ENCODE results near the gene CACNA1S.

The CACNA1S gene

GRCh38 chr1:201020721-201021629 is 91.3 kb downstream of the CACNA1S start:
- H3K27ac ChIP-seq: peak overlapping the region; percentile 83
- no peak for DNase-seq (ENCODE audit: low read depth, low spot score)

GRCh38 chr1:201020040-201020591 is 92.1 kb downstream of the CACNA1S start:
- H3K27ac ChIP-seq: peak overlapping the region; percentile 83
- no peak for DNase-seq (ENCODE audit: low read depth, low spot score)

DNA sequence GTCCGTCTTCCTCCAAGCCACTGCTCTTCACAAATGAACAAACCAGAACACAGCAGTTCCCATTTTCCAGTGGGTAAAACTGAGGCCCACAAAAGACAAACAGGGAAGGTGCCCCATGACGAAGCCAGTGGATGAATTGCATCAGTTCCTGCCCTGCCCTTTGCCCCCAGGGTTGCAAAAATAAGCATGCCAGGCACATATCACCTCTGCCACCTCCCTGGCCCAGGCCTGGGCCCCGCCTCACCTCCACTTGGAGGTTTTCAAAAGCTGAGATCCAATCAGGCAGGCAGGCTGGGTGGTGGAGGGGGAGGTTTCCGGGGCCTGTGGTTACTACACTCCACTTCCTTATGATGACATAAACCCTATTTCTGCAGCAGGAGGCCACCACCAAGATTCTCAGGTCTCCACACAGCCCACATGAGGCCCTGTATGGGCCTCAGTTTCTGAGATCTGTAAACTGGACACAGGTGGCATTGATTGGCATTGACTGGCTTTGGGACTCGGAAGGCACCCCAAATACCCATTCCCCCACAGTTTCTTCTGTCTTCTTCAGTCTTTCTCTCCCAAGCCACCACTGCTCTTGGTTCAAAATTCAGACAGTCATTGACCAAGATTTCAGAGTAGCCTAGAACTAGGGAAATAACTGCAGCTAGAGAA is 92.8 kb downstream of the CACNA1S start:
- peak overlapping the region; percentile 83 for H3K27ac ChIP-seq
- peak; percentile 31 for DNase-seq (ENCODE audit: low read depth, low spot score)

DNA sequence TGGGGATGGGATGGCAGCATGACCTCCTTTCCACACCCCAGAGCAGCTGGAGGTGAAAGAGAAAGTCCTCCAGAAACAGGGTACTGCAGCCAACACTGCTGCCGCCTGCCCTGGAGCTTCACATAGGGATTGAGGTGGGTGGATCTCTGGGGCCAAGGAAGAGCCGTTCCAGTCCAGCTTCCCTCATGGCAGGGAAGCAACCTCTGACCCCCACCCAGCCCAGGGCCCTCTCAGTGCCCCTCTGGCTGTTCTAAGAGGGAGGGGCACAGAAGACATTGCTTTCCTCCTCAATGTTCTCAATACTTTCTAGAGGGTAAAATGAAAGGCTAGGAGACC is 94.4 kb downstream of the CACNA1S start:
- no peak for DNase-seq (ENCODE audit: low read depth, low spot score)
- H3K27ac ChIP-seq: no peak overlapping the region

- no peak for DNase-seq (ENCODE audit: low read depth, low spot score)
- H3K27ac ChIP-seq: no peak overlapping the region
Observed at GRCh38 chr1:201016943-201017827, 95.0 kb downstream of the CACNA1S start.

- DNase-seq (ENCODE audit: low read depth, low spot score): no peak
- no peak overlapping the region for H3K27ac ChIP-seq
Observed at GRCh38 chr1:201016211-201016651, 96.0 kb downstream of the CACNA1S start.

DNA sequence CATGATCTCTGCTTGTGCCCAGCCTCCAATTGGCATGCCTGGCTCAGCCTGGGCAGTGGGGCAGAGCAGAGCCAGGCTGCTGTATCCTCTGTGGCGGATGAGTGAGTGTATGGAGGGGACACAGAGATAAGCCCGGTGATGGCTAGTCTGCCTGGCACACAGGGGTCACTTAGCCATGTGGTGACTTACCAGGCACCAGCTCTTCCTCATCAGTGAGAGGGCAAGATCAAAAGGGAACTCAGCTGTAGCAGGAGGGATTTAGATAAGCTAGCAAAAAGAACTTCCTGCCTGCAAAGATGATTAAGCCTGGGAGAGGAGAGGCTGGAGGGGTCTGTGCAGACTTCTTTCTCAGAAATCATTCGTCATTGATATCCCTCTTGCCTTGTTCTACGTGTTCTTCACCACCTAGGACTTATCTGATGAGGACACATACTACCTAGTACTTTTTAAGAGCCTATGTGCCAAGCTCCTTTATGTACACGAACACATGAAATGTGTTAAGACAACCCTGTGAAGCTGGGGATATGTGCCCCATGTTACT is 96.6 kb downstream of the CACNA1S start:
- no peak for DNase-seq (ENCODE audit: low read depth, low spot score)
- no peak overlapping the region for H3K27ac ChIP-seq

DNA sequence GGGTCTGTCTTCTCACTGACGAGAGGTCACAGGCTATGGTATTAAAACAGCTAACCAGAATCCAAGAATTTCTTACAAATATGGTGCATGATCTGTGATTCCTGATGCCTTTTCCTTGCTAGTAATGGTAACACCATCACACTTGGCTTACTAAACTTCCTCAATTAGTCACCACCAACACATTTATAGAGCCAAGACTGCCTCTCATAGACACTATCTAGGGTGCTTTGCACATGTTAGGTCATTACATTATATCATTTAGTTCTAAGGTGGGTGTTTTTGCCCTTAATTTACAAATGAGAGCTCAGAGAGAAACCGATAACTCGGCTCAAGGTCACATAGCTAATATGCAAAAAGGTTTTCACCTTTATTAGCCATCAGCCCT is 97.4 kb downstream of the CACNA1S start:
- no peak overlapping the region for H3K27ac ChIP-seq
- DNase-seq (ENCODE audit: low read depth, low spot score): no peak

GRCh38 chr1:201013991-201014815 is 98.0 kb downstream of the CACNA1S start:
- H3K27ac ChIP-seq: no peak overlapping the region
- DNase-seq (ENCODE audit: low read depth, low spot score): no peak

DNA sequence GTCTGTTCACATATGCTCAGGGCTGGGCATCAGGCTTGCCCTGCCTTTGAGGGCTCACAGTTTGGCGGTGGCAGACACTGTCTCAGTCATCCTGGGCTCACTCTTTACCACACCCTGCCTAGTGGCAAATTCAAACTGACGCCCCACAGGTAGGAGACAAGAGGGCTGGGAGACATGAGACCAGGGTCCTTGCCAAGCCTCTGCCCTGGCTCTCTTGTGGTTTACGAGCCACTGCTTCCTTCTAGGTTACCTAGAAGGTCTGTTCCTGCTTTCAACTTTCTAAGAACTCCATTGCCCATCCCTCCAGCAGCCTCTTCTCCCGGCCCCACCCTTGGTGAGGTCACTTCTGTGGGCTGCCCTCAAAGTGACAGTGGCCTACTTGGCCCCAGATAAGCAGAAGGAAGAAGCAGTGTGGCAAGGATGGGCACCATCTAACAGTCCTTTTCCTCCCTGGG is 99.2 kb downstream of the CACNA1S start:
- no peak overlapping the region for H3K27ac ChIP-seq
- no peak for DNase-seq (ENCODE audit: low read depth, low spot score)

DNA sequence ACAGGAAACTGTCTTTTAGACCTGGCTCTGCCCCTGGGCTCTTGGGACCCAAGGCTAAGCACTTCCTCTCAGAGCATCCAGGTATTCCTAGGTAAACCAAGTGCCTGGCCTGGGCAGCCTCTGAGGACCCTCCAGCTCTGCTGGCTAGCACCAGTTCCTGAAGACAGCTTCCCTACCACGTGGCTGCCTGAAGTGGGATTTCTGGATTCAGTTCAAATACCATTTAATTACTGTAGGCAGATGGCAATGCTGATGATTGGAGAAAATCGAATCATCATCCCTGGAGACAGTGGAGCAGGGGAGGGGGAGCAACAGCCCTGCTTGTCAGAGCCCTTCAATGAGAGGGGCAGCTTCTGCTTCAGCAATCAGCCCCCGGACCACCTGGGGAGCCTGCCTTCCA is 100.6 kb downstream of the CACNA1S start:
- H3K27ac ChIP-seq: no peak overlapping the region
- DNase-seq (ENCODE audit: low read depth, low spot score): no peak

- no peak for DNase-seq (ENCODE audit: low read depth, low spot score)
- H3K27ac ChIP-seq: no peak overlapping the region
Observed at GRCh38 chr1:201009962-201010645, 102.1 kb downstream of the CACNA1S start.

- no peak for DNase-seq (ENCODE audit: low read depth, low spot score)
- no peak overlapping the region for H3K27ac ChIP-seq
Observed at GRCh38 chr1:201008666-201009360, 103.4 kb downstream of the CACNA1S start.

DNA sequence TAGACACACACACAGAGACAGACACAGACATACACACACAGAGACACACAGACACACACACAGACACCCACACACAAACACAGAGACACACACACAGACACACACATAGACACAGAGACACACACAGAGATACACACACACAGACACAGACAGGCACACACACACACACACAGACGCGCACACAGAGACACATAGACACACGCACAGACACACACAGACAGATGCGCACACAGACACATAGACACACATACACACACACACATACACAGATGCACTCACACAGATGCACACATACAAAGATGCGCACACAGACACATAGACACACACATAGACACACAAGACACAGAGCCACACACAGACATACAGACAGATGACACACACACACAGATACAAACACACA is 104.7 kb downstream of the CACNA1S start:
- H3K27ac ChIP-seq: no peak overlapping the region
- DNase-seq (ENCODE audit: low read depth, low spot score): no peak

- no peak for DNase-seq (ENCODE audit: low read depth, low spot score)
Observed at GRCh38 chr1:201006450-201006849, 105.8 kb downstream of the CACNA1S start.

DNA sequence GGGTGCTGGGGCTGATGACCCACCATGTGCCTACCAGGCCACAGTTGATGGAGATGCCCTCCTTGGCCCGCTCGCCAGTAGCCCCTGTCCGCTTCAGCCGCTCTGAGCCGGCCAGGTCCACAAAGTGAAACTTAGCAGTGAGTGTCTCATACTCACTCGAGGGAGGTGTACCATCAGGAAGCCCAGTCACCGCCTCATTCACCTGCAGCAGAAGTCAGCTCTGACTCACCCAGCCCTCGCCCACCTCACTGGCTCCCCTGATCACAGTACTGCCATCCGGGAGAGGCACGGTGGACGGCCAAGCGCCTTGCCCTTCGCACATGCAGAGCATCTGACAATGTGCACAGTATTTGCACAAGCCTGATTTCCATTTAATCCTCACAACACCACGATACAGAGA is 107.5 kb downstream of the CACNA1S start:
- no peak overlapping the region for H3K27ac ChIP-seq
- no peak for DNase-seq (ENCODE audit: low read depth, low spot score)

More at GRCh38 chr1:201006450-201006849, 105.8 kb downstream of the CACNA1S start:
- no peak overlapping the region for H3K27ac ChIP-seq

DNA sequence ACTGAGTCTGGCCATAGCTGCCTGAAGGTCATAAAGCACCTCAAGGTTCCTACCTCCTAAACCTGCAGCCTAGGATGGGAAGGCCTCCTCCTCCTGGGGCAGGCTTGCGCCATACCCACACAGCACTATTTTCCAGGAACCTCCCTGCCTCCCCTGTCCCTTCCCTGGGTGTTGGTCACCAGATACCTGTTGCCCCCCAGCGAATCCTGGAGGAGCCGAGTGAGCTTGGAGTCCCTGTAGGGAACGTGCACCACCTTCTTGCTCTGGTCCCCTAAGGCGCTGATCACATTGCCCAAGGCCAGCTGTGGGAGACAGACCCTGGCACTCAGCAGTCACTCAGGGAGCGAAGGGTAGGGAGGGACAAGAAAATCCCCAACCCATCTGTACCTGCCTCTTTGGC is 108.1 kb downstream of the CACNA1S start:
- DNase-seq (ENCODE audit: low read depth, low spot score): no peak
- no peak overlapping the region for H3K27ac ChIP-seq

DNA sequence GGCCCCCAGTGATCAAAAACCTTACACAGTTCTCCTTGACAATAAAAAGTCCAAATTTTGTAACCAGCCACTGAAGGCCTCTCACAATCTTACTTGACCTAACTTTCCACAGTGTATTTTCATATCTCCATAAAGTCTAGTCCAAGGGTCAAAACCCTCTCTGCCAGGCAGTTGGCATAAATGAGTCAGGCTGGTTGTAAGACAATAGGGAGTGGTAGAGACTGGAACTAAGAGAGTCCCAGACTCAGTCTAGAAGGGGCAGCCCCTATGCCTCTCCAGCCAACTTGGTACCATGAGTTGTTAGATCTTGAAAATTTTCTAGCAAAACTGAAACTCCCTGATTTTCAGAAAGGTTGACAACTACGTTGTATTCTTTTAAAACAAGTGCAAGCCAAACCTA is 109.7 kb downstream of the CACNA1S start:
- H3K27ac ChIP-seq: no peak overlapping the region
- no peak for DNase-seq (ENCODE audit: low read depth, low spot score)
